Subcutaneous abdominal adipose tissue (tissue), 5 donors: ENCODE data around the gene FAM83D.

Experiments used
- H3K27ac ChIP-seq: one replicate; pipeline ENCODE4 v1.7.0; 2013; ENCODE audit warnings: low read depth, mild to moderate bottlenecking, inconsistent platforms, low read length, moderate library complexity
- H3K27me3 ChIP-seq, 5 donors: one replicate each; pipeline ENCODE4 v1.7.0; 2013; ENCODE audit warnings: low read length in 5 of 5, inconsistent platforms in 1 of 5; ENCODE audit not compliant: control insufficient read depth in 5 of 5, insufficient read depth in 4 of 5
- H3K36me3 ChIP-seq, 5 donors: one replicate each; pipeline ENCODE4 v1.7.0; 2013; ENCODE audit warnings: low read length in 5 of 5; ENCODE audit not compliant: control insufficient read depth in 5 of 5, insufficient read depth in 5 of 5
- H3K4me1 ChIP-seq, 5 donors: one replicate each; pipeline ENCODE4 v1.7.0; 2013; ENCODE audit warnings: low read length in 5 of 5, mild to moderate bottlenecking in 3 of 5, moderate library complexity in 1 of 5; ENCODE audit not compliant: control insufficient read depth in 5 of 5, insufficient read depth in 5 of 5
- H3K4me3 ChIP-seq, 5 donors: one replicate each; pipeline ENCODE4 v1.7.0; 2013; ENCODE audit warnings: low read length in 5 of 5, low read depth in 1 of 5
- H3K9ac ChIP-seq, 5 donors: one replicate each; pipeline ENCODE4 v1.7.0; 2013; ENCODE audit warnings: low read length in 5 of 5, mild to moderate bottlenecking in 4 of 5, moderate library complexity in 3 of 5
- H3K9me3 ChIP-seq, 5 donors: one replicate each; pipeline ENCODE4 v1.7.0; 2013; ENCODE audit warnings: low read length in 5 of 5; ENCODE audit not compliant: control insufficient read depth in 5 of 5
- donor health status: healthy.
- donor health status: healthy.
- donor health status: healthy.
- donor health status: healthy.
- donor health status: healthy.

The FAM83D gene

DNA sequence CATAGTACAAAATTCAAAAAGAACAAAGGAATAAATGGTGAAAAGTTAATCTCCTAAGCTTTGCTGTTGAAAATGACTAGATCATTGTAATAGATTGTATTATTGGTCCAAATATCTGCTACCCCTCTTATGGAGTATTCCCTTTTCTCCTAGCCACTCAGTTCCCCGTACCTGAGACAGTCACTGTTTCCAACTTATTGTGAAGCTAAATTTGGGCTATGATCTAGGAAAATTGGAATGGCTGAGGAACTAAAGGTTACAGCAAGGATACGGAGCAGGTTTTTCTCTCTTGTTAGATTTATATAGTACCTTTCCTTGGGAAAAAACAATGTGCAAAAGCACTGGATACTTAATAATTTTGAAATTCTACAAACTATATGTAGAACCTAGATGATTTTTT, 53.2 kb downstream of the FAM83D start:
- Histone ChIP-seq H3K27ac (no peak overlapping the region), H3K4me1 (peaks cover 0 to 6% (median 0%) of the 10 kb centered on the region in 5 donors), H3K4me3 (no peak overlapping the region)

DNA sequence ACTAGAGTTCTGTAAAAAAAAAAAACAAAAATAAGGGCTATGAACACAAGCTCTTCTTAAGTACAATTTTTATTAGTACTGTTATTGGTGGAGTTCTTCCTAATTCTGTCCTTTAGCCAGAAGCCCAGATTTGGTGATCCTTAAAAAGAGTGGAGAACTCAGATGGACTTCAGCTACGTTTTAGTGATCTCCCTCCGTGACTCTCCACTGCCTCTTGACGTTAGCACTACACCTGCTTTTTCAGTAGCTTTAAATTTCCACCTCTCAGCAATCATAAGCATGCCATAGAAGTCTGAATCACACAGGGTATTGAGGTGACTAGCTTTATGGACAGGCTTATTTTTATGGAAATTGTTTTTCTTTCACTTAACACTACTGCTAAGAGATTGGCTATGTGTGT, 53.6 kb downstream of the FAM83D start:
- Histone ChIP-seq H3K4me3 (no peak overlapping the region), H3K27me3 (no peaks in the 10 kb centered on the region), H3K27ac (no peak overlapping the region), H3K36me3 (peaks cover 0 to 19% (median 8%) of the 10 kb centered on the region in 5 donors), H3K4me1 (peaks cover 0 to 7% (median 1%) of the 10 kb centered on the region in 5 donors), H3K9ac (no peak overlapping the region), H3K9me3 (no peaks in the 10 kb centered on the region)

More for the DNA sequence above, 53.2 kb downstream of the FAM83D start:
- Histone ChIP-seq H3K27me3 (no peaks in the 10 kb centered on the region), H3K9me3 (no peaks in the 10 kb centered on the region), H3K36me3 (peaks cover 0 to 19% (median 12%) of the 10 kb centered on the region in 5 donors), H3K9ac (no peak overlapping the region)

DNA sequence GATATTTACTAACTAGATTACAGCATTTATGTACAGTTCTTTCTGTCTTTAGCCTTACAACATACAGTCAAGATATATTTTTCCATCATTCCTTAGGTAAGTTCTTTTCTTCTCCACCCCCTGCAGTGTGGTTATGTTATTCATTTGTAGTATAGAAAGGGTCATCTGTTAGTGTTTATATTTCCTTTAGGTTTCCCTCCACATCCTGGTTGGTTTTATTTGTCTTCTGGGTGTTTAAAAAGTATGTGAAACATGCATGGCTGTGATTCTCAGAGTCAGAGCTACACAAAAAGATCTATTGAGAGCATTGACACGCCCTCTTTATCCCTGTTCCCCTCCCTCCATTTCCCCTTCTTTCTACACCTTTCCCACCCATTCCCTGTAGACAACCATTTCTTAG, 56.1 kb downstream of the FAM83D start:
- H3K27me3 ChIP-seq = no peaks in the 10 kb centered on the region
- no peak overlapping the region for H3K9ac ChIP-seq
- H3K9me3 ChIP-seq = no peaks in the 10 kb centered on the region
- H3K36me3 ChIP-seq = peaks cover 0 to 7% (median 2%) of the 10 kb centered on the region in 5 donors
- H3K27ac ChIP-seq = no peak overlapping the region
- H3K4me1 ChIP-seq = peaks cover 5 to 25% (median 18%) of the 10 kb centered on the region in 5 donors
- H3K4me3 ChIP-seq = no peak overlapping the region

DNA sequence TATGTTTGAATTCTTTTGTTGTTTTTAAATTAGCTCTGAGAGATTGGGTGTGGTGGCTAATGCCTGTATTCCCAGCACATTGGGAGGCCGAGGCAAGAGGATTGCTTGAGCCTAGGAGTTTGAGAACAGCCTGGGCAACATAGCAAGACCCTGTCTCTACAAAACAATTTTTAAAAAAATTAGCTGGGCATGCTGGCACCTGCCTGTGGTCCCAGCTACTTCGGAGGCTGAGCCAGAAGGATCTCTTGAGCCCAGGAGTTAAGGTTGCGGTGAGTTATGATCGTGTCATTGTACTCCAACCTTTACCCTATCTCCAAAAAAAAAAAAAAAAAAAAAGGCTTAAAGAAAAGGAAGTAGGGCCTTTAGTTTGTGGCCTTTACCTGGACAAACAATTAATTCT, 58.8 kb downstream of the FAM83D start:
- no peak overlapping the region for H3K9ac ChIP-seq

DNA sequence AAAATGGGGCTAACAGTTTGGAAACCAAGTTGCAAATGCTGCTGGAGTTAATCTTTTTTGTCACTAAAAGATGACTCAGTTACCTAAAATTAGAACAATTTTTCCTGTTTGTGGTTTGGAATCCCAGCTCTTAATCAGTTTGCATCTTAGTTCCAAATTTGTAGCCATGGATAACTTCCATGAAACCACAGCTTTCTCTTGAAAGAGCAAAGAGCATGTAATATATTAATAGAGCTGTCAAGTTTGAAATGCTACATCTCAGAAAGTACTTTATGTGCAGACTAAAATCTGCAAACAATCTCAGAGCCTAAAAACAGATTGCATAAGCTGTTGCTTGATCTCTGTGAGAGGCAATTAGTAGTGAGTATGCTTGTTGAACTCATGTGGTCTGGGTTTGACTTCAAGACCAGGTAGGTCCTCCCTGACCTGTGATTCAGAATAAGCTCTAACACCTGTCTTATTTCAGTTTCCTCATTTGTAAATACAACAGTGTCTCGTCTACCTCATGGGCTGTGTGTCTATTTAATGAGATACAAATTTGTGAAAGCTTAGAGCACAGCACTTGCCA, 59.5 kb downstream of the FAM83D start:
- H3K27me3 ChIP-seq = no peaks in the 10 kb centered on the region
- peak overlapping the region; percentile 55 for H3K27ac ChIP-seq
- peaks cover 0 to 21% (median 13%) of the 10 kb centered on the region in 5 donors for H3K36me3 ChIP-seq
- H3K4me3 ChIP-seq = no peak overlapping the region
- no peaks in the 10 kb centered on the region for H3K9me3 ChIP-seq
- H3K4me1 ChIP-seq = peaks cover 5 to 29% (median 18%) of the 10 kb centered on the region in 5 donors
- H3K9ac ChIP-seq = no peak overlapping the region

More for the DNA sequence above, 58.8 kb downstream of the FAM83D start:
- Histone ChIP-seq H3K27me3 (no peaks in the 10 kb centered on the region), H3K4me1 (peaks cover 5 to 29% (median 18%) of the 10 kb centered on the region in 5 donors), H3K36me3 (peaks cover 0 to 16% (median 12%) of the 10 kb centered on the region in 5 donors), H3K27ac (peak overlapping the region; percentile 55), H3K4me3 (no peak overlapping the region), H3K9me3 (no peaks in the 10 kb centered on the region)

GRCh38 chr20:38986663-38987062, 60.4 kb downstream of the FAM83D start:
- Histone ChIP-seq H3K9me3 (no peaks in the 10 kb centered on the region), H3K27me3 (no peaks in the 10 kb centered on the region), H3K27ac (peak overlapping the region; percentile 35), H3K36me3 (peaks cover 2 to 31% (median 16%) of the 10 kb centered on the region in 5 donors), H3K4me3 (no peak overlapping the region), H3K4me1 (peaks cover 5 to 29% (median 18%) of the 10 kb centered on the region in 5 donors), H3K9ac (no peak overlapping the region)

- no peaks in the 10 kb centered on the region for H3K9me3 ChIP-seq
- H3K4me1 ChIP-seq = peaks cover 5 to 29% (median 18%) of the 10 kb centered on the region in 5 donors
- H3K9ac ChIP-seq = peak overlapping the region in 2 of 5 donors; percentile 38 to 61
- no peaks in the 10 kb centered on the region for H3K27me3 ChIP-seq
- peak overlapping the region; percentile 35 for H3K27ac ChIP-seq
- peak overlapping the region in 3 of 5 donors; percentile 10 to 34 (median 29) for H3K4me3 ChIP-seq
- H3K36me3 ChIP-seq = peaks cover 8 to 34% (median 22%) of the 10 kb centered on the region in 5 donors
These were observed 61.6 kb downstream of the FAM83D start for GRCh38 chr20:38987777-38988176.

DNA sequence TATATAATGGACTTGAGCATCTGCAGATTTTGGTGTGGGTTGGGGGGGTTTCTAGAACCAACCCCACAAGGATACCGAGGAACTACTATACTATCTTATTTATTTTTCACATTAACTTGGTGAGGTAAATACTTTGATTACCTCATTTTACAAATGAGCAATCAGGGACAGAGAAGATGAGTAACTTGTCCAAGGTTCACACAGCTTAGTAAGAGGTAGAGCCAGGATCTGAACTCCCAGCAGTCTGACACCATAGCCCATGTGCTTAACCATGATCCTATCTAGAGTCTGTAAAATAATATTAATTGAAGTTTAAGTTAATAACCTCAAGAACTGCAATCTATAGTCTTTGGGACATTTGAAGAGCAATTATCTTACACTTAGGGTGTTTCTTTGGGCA, 64.5 kb downstream of the FAM83D start:
- no peak overlapping the region for H3K4me3 ChIP-seq
- H3K27ac ChIP-seq = no peak overlapping the region
- H3K4me1 ChIP-seq = peaks cover 2 to 19% (median 11%) of the 10 kb centered on the region in 5 donors
- H3K9me3 ChIP-seq = no peaks in the 10 kb centered on the region
- H3K27me3 ChIP-seq = no peaks in the 10 kb centered on the region
- H3K36me3 ChIP-seq = peaks cover 11 to 44% (median 29%) of the 10 kb centered on the region in 5 donors
- H3K9ac ChIP-seq = no peak overlapping the region

DNA sequence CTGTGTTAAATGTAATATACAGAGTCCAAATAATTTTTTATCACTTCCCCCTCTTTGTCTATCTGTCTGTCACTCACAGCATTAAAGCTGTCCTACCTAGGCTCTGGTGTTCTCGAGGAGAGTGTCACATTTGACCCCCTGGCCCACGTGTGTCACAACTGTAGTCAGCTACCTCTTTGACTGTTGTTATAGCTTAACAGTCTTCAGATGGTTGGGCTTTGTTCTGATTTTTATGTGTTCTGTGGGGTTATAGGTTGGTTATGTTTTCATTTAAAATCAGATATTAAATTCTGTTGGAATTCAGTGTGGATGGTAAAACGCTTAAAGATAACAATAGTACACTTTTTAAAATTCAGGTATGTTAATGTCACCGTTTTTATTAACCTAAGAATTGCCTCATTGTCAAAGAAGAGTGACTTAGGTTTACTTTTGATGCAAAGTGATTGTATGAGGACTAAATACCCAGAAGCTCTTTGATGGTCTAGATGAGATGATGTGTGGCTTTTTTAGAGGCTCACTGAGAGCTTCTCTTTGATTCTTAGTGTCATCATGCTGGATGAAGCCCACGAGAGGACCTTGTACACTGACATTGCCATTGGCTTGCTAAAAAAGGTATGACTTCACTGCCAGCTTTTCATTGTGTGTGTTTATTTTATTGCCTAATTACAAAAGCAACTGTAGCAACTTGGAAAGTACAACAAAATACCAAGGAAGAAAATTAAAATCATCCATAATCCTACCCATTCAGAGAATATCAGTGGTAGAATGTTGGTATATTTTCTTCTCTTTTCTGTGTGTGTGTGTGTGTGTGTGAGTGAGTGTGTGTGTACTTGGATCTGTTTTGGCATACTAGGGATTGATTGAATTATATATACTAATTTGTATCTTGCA, 65.8 kb downstream of the FAM83D start:
- H3K4me1 ChIP-seq = peaks cover 0 to 6% (median 0%) of the 10 kb centered on the region in 5 donors
- no peaks in the 10 kb centered on the region for H3K9me3 ChIP-seq
- no peak overlapping the region for H3K4me3 ChIP-seq
- H3K27me3 ChIP-seq = no peaks in the 10 kb centered on the region
- H3K36me3 ChIP-seq = peaks cover 21 to 55% (median 38%) of the 10 kb centered on the region in 5 donors
- H3K27ac ChIP-seq = no peak overlapping the region
- no peak overlapping the region for H3K9ac ChIP-seq

- Histone ChIP-seq H3K4me3 (no peak overlapping the region), H3K27me3 (no peaks in the 10 kb centered on the region), H3K9ac (no peak overlapping the region)
These were observed 69.4 kb downstream of the FAM83D start for GRCh38 chr20:38995536-38996044.

More at GRCh38 chr20:38995536-38996044, 69.4 kb downstream of the FAM83D start:
- Histone ChIP-seq H3K9me3 (no peaks in the 10 kb centered on the region), H3K4me1 (no peaks in the 10 kb centered on the region), H3K36me3 (peaks cover 29 to 69% (median 54%) of the 10 kb centered on the region in 5 donors), H3K27ac (no peak overlapping the region)
